ENCODE results near the gene SLC45A3.

GRCh38 chr1:205676002-205676401, 4.3 kb downstream of the SLC45A3 start:
- TF ChIP-seq CTCF (IDR thresholded peaks at IDR 0.05) (no peak), POLR2A (IDR thresholded peaks at IDR 0.05) (no peak), POLR2AphosphoS5 (IDR thresholded peaks at IDR 0.05) (no peak), EP300 (IDR thresholded peaks at IDR 0.05) (no peak)
